LNCaP clone FGC (cell line): ENCODE data around the gene TNFRSF14.

Experiments
- DNase-seq: peaks from one replicate; pipeline ENCODE4 v3.0.0-alpha.2; 2011; ENCODE audit warnings: low read depth
- H3K4me3 ChIP-seq: 2 replicates; pipeline ENCODE4 v1.5.1; 2011; ENCODE audit warnings: mild to moderate bottlenecking, low read depth, low read length, control low read depth
- CTCF ChIP-seq: IDR thresholded peaks from 2 replicates; pipeline ENCODE4 v1.5.1; 2012; ENCODE audit warnings: mild to moderate bottlenecking; ENCODE audit not compliant: control insufficient read depth, insufficient read depth; ENCODE audit errors: extremely low read depth

TNFRSF14 gene

GRCh38 chr1:2611621-2612437, 55.7 kb downstream of the TNFRSF14 start:
- TF ChIP-seq CTCF: no peak
- H3K4me3 ChIP-seq: no peak overlapping the region
- no peak for DNase-seq

- DNase-seq: no peak
- no peak overlapping the region for H3K4me3 ChIP-seq
- no peak for TF ChIP-seq CTCF
Observed at GRCh38 chr1:2612591-2613365, 56.6 kb downstream of the TNFRSF14 start.
